ENCODE results near the gene UNK. TPM values are rescaled to one million over a fixed set of nuclear protein-coding genes. Genes with fewer than 3 reads are reported as not detected.
A peak's percentile ranks its signal among the peaks of the same experiment; 100 is the strongest.

UNK gene
- total RNA-seq, 1 experiment from 2014 or later, result 35.4 TPM

DNA sequence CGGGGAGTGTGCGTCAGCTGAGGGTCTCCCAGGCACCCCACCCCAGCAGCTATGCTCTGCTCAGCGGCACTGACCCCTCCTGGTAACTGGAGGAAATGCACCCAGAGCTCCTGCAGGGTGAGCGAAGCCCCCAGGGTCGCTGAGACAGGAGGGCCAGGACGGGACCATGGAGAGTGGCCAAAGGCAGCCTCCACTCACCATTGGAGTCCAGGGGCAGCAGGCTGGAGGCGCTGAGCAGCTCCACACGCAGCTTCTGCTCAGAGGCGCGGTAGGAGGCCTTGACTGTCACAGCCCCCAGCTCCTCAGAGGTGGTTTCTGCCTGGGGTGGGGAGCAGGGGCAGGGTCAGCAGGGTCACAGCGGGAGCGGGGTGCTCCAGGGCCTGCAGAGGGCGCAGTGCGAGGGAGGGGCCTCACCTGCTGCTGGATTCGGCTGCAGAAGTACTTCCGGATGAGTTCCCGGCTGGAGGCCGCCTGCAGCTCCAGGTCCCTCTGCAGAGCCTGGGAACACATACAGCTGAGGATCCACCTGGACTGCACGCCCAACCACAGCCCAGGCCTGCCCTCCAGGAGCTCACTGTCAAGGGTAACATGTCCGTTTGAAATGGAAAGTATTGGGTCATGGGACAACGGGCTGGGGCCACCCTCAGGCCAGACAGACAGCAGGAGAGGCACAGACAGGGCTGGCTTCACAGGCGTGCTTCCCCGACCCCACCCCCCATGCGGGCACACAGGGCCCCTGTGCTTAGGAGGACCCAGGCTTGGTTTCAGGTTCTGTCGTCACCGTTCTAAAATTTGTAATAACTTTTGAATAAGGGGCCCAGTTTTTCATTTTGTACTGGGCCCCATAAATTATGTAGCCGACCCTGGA is 45.8 kb downstream of the UNK start (continued):
- TF ChIP-seq MYBL2 (CRISPR knock-in tag; IDR thresholded peaks at IDR 0.05) (no peak), TEAD4 (CRISPR knock-in tag; IDR thresholded peaks at IDR 0.05) (no peak), NFATC4 (CRISPR knock-in tag; IDR thresholded peaks at IDR 0.05) (no peak), NFE2L1 (CRISPR knock-in tag; IDR thresholded peaks at IDR 0.05) (no peak), JAZF1 (CRISPR knock-in tag; IDR thresholded peaks at IDR 0.05) (no peak), TEAD1 (CRISPR knock-in tag; IDR thresholded peaks at IDR 0.05) (no peak), GABPB1 (CRISPR knock-in tag; IDR thresholded peaks at IDR 0.05) (no peak), IRF2 (CRISPR knock-in tag; IDR thresholded peaks at IDR 0.05; ENCODE audit: borderline replicate concordance, low read depth) (no peak), SMAD3 (CRISPR knock-in tag; IDR thresholded peaks at IDR 0.05; ENCODE audit: borderline replicate concordance) (no peak), ATF1 (CRISPR knock-in tag; IDR thresholded peaks at IDR 0.05) (no peak)
- TF ChIP-seq, protein P1, sequence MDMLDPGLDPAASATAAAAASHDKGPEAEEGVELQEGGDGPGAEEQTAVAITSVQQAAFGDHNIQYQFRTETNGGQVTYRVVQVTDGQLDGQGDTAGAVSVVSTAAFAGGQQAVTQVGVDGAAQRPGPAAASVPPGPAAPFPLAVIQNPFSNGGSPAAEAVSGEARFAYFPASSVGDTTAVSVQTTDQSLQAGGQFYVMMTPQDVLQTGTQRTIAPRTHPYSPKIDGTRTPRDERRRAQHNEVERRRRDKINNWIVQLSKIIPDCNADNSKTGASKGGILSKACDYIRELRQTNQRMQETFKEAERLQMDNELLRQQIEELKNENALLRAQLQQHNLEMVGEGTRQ (CRISPR knock-in tag; IDR thresholded peaks at IDR 0.05), result peak; percentile 46; the same call in 1 of the 2 replicates
- TF ChIP-seq, protein P2, sequence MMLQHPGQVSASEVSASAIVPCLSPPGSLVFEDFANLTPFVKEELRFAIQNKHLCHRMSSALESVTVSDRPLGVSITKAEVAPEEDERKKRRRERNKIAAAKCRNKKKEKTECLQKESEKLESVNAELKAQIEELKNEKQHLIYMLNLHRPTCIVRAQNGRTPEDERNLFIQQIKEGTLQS (CRISPR knock-in tag; conservative IDR thresholded peaks at IDR 0.05), result no peak
- TF ChIP-seq, protein P3, sequence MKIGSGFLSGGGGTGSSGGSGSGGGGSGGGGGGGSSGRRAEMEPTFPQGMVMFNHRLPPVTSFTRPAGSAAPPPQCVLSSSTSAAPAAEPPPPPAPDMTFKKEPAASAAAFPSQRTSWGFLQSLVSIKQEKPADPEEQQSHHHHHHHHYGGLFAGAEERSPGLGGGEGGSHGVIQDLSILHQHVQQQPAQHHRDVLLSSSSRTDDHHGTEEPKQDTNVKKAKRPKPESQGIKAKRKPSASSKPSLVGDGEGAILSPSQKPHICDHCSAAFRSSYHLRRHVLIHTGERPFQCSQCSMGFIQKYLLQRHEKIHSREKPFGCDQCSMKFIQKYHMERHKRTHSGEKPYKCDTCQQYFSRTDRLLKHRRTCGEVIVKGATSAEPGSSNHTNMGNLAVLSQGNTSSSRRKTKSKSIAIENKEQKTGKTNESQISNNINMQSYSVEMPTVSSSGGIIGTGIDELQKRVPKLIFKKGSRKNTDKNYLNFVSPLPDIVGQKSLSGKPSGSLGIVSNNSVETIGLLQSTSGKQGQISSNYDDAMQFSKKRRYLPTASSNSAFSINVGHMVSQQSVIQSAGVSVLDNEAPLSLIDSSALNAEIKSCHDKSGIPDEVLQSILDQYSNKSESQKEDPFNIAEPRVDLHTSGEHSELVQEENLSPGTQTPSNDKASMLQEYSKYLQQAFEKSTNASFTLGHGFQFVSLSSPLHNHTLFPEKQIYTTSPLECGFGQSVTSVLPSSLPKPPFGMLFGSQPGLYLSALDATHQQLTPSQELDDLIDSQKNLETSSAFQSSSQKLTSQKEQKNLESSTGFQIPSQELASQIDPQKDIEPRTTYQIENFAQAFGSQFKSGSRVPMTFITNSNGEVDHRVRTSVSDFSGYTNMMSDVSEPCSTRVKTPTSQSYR (CRISPR knock-in tag; IDR thresholded peaks at IDR 0.05), result no peak
- TF ChIP-seq, protein P4, sequence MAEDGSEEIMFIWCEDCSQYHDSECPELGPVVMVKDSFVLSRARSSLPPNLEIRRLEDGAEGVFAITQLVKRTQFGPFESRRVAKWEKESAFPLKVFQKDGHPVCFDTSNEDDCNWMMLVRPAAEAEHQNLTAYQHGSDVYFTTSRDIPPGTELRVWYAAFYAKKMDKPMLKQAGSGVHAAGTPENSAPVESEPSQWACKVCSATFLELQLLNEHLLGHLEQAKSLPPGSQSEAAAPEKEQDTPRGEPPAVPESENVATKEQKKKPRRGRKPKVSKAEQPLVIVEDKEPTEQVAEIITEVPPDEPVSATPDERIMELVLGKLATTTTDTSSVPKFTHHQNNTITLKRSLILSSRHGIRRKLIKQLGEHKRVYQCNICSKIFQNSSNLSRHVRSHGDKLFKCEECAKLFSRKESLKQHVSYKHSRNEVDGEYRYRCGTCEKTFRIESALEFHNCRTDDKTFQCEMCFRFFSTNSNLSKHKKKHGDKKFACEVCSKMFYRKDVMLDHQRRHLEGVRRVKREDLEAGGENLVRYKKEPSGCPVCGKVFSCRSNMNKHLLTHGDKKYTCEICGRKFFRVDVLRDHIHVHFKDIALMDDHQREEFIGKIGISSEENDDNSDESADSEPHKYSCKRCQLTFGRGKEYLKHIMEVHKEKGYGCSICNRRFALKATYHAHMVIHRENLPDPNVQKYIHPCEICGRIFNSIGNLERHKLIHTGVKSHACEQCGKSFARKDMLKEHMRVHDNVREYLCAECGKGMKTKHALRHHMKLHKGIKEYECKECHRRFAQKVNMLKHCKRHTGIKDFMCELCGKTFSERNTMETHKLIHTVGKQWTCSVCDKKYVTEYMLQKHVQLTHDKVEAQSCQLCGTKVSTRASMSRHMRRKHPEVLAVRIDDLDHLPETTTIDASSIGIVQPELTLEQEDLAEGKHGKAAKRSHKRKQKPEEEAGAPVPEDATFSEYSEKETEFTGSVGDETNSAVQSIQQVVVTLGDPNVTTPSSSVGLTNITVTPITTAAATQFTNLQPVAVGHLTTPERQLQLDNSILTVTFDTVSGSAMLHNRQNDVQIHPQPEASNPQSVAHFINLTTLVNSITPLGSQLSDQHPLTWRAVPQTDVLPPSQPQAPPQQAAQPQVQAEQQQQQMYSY (CRISPR knock-in tag; IDR thresholded peaks at IDR 0.05), result no peak
- TF ChIP-seq, protein P5, sequence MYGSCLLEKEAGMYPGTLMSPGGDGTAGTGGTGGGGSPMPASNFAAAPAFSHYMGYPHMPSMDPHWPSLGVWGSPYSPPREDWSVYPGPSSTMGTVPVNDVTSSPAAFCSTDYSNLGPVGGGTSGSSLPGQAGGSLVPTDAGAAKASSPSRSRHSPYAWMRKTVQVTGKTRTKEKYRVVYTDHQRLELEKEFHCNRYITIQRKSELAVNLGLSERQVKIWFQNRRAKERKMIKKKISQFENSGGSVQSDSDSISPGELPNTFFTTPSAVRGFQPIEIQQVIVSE (CRISPR knock-in tag; IDR thresholded peaks at IDR 0.05; ENCODE audit: borderline replicate concordance), result no peak
- TF ChIP-seq, protein P6, sequence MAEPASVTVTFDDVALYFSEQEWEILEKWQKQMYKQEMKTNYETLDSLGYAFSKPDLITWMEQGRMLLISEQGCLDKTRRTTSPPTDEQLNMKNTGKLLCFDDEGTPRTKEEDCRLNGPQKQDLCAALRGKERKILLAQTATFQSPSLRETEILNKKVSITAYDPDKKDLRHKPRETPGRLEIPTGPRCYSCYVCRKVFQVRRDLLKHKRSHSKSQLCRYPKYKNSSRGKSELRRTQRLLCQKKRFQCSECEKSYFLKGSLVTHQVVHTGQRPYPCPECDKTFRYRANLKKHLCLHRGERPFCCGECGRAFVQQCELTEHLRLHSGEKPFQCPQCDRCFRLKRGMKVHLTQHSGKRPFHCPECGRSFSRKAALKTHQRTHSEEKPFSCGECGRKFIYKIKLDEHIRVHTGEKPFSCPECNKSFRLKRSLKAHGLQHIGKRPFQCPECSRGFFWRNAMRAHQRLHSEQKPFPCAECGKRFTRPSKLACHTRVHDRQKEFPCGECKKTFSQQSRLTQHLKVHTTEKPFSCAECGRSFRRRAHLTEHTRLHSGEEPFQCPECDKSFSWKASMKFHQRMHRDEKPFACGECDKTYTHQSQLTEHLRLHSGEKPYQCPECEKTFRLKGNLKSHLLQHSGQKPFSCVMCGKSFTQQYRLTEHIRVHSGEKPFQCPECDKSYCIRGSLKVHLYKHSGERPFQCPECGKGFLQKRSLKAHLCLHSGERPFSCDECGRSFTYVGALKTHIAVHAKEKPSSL (CRISPR knock-in tag; conservative IDR thresholded peaks at IDR 0.05), result no peak
- TF ChIP-seq, protein P7, sequence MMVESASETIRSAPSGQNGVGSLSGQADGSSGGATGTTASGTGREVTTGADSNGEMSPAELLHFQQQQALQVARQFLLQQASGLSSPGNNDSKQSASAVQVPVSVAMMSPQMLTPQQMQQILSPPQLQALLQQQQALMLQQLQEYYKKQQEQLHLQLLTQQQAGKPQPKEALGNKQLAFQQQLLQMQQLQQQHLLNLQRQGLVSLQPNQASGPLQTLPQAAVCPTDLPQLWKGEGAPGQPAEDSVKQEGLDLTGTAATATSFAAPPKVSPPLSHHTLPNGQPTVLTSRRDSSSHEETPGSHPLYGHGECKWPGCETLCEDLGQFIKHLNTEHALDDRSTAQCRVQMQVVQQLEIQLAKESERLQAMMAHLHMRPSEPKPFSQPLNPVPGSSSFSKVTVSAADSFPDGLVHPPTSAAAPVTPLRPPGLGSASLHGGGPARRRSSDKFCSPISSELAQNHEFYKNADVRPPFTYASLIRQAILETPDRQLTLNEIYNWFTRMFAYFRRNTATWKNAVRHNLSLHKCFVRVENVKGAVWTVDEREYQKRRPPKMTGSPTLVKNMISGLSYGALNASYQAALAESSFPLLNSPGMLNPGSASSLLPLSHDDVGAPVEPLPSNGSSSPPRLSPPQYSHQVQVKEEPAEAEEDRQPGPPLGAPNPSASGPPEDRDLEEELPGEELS (CRISPR knock-in tag; IDR thresholded peaks at IDR 0.05), result no peak; the same call in 1 of the 2 replicates
- TF ChIP-seq, protein P8, sequence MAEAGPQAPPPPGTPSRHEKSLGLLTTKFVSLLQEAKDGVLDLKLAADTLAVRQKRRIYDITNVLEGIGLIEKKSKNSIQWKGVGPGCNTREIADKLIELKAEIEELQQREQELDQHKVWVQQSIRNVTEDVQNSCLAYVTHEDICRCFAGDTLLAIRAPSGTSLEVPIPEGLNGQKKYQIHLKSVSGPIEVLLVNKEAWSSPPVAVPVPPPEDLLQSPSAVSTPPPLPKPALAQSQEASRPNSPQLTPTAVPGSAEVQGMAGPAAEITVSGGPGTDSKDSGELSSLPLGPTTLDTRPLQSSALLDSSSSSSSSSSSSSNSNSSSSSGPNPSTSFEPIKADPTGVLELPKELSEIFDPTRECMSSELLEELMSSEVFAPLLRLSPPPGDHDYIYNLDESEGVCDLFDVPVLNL (CRISPR knock-in tag; IDR thresholded peaks at IDR 0.05; ENCODE audit: borderline replicate concordance, low read depth), result no peak
- TF ChIP-seq, protein P9, sequence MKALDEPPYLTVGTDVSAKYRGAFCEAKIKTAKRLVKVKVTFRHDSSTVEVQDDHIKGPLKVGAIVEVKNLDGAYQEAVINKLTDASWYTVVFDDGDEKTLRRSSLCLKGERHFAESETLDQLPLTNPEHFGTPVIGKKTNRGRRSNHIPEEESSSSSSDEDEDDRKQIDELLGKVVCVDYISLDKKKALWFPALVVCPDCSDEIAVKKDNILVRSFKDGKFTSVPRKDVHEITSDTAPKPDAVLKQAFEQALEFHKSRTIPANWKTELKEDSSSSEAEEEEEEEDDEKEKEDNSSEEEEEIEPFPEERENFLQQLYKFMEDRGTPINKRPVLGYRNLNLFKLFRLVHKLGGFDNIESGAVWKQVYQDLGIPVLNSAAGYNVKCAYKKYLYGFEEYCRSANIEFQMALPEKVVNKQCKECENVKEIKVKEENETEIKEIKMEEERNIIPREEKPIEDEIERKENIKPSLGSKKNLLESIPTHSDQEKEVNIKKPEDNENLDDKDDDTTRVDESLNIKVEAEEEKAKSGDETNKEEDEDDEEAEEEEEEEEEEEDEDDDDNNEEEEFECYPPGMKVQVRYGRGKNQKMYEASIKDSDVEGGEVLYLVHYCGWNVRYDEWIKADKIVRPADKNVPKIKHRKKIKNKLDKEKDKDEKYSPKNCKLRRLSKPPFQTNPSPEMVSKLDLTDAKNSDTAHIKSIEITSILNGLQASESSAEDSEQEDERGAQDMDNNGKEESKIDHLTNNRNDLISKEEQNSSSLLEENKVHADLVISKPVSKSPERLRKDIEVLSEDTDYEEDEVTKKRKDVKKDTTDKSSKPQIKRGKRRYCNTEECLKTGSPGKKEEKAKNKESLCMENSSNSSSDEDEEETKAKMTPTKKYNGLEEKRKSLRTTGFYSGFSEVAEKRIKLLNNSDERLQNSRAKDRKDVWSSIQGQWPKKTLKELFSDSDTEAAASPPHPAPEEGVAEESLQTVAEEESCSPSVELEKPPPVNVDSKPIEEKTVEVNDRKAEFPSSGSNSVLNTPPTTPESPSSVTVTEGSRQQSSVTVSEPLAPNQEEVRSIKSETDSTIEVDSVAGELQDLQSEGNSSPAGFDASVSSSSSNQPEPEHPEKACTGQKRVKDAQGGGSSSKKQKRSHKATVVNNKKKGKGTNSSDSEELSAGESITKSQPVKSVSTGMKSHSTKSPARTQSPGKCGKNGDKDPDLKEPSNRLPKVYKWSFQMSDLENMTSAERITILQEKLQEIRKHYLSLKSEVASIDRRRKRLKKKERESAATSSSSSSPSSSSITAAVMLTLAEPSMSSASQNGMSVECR (CRISPR knock-in tag; IDR thresholded peaks at IDR 0.05; ENCODE audit: borderline replicate concordance), result 0 out of 2 replicates have a peak, but pooled peaks have one; percentile 20

Measured in WTC11 (cell line).